Loucy (cell line): Measurements from ENCODE around the gene INPP4B.

Experiments
- H2AFZ ChIP-seq: fragments of 200-600 bp; sonication (generic); 2 replicates; pipeline ENCODE4 v1.6.0; 2016; ENCODE audit warnings: antibody characterized with exemption, mild to moderate bottlenecking, low read length, moderate library complexity
- H3F3A ChIP-seq: fragments of 200-600 bp; 2 replicates; pipeline ENCODE4 v1.6.0; 2016; ENCODE audit warnings: antibody characterized with exemption, low read depth, mild to moderate bottlenecking
- H3K27me3 ChIP-seq: fragments of 200-600 bp; sonication (generic); 2 replicates; pipeline ENCODE4 v1.6.1; 2014; ENCODE audit warnings: low read length, mild to moderate bottlenecking; ENCODE audit not compliant: insufficient read depth, poor library complexity, severe bottlenecking
- H3K36me3 ChIP-seq: fragments of 200-600 bp; sonication (generic); 2 replicates; pipeline ENCODE4 v1.6.1; 2016; ENCODE audit warnings: low read length; ENCODE audit not compliant: insufficient read depth
- H3K4me1 ChIP-seq: fragments of 200-600 bp; sonication (generic); 2 replicates; pipeline ENCODE4 v1.5.1; 2014; ENCODE audit warnings: low read length, mild to moderate bottlenecking; ENCODE audit not compliant: insufficient read depth, poor library complexity, severe bottlenecking
- H3K4me2 ChIP-seq: fragments of 200-600 bp; sonication (generic); 2 replicates; pipeline ENCODE4 v1.6.0; 2014; ENCODE audit warnings: antibody characterized with exemption, low read length, low read depth, mild to moderate bottlenecking; ENCODE audit not compliant: poor library complexity, severe bottlenecking
- H3K4me3 ChIP-seq: fragments of 200-600 bp; sonication (generic); 2 replicates; pipeline ENCODE4 v1.5.1; 2014; ENCODE audit warnings: low read length, mild to moderate bottlenecking, mixed read lengths; ENCODE audit not compliant: poor library complexity, severe bottlenecking
- H3K79me2 ChIP-seq: fragments of 200-600 bp; sonication (generic); 2 replicates; pipeline ENCODE4 v1.6.1; 2014; ENCODE audit warnings: low read length; ENCODE audit not compliant: insufficient read depth
- H3K9ac ChIP-seq: fragments of 200-600 bp; sonication (generic); 2 replicates; pipeline ENCODE4 v1.6.0; 2014; ENCODE audit warnings: mild to moderate bottlenecking, low read depth, low read length, moderate library complexity; ENCODE audit not compliant: poor library complexity, severe bottlenecking
- H3K9me2 ChIP-seq: fragments of 200-600 bp; sonication (generic); replicated peaks from 2 replicates; pipeline ENCODE4 v1.6.1; 2016; ENCODE audit warnings: low read depth, low read length, mixed read lengths
- H3K9me3 ChIP-seq: fragments of 200-600 bp; sonication (generic); 2 replicates; pipeline ENCODE4 v1.6.1; 2014; ENCODE audit warnings: mild to moderate bottlenecking, antibody characterized with exemption, low read length, low read depth; ENCODE audit not compliant: insufficient read depth
- H4K20me1 ChIP-seq: fragments of 200-600 bp; sonication (generic); 2 replicates; pipeline ENCODE4 v1.6.0; 2014; ENCODE audit warnings: antibody characterized with exemption, low read length, mild to moderate bottlenecking; ENCODE audit not compliant: insufficient read depth, poor library complexity, severe bottlenecking
- EZH2phosphoT487 ChIP-seq: fragments of 200-600 bp; IDR thresholded peaks from 2 replicates; pipeline ENCODE4 v1.6.1; 2018; ENCODE audit warnings: antibody characterized with exemption, mild to moderate bottlenecking, moderate library complexity, borderline replicate concordance
- TF ChIP-seq, protein P1 (sequence below): fragments of 200-600 bp; sonication (generic); conservative IDR thresholded peaks from 2 replicates; pipeline ENCODE4 v1.5.1; 2014; ENCODE audit warnings: mild to moderate bottlenecking, antibody characterized with exemption, low read length

INPP4B gene

DNA sequence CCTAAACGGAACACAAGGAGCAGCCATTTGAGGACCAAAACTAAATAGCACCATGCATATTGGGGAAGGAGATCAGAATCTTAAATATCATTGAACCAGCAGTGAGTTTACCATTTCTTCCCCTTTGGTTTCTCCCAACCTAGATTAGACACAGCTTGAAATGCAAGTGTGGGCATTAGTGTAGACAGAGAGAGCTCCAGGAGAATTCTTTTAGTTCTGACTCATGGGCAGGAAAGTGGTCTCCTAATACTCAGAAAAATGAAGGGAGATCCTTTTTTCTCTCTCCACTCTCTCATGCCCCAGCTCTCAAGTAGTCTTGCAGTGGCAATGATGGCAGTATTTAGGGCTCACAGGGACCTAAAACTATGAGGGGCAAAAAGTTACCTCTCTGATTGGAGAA, 567.9 kb downstream of the INPP4B start:
- no peaks in the 10 kb centered on the region for H4K20me1 ChIP-seq
- no peaks in the 10 kb centered on the region for H3K27me3 ChIP-seq
- H3F3A ChIP-seq, result no peaks in the 10 kb centered on the region
- H3K9me3 ChIP-seq, result no peaks in the 10 kb centered on the region
- peaks cover 3% of the 10 kb centered on the region for H3K79me2 ChIP-seq
- H3K36me3 ChIP-seq, result no peaks in the 10 kb centered on the region
- H2AFZ ChIP-seq, result no peak overlapping the region
- no peaks in the 10 kb centered on the region for H3K9me2 ChIP-seq
- H3K9ac ChIP-seq, result no peak overlapping the region
- H3K4me2 ChIP-seq, result no peak overlapping the region
- H3K4me3 ChIP-seq, result no peak overlapping the region
- TF ChIP-seq, protein P1, sequence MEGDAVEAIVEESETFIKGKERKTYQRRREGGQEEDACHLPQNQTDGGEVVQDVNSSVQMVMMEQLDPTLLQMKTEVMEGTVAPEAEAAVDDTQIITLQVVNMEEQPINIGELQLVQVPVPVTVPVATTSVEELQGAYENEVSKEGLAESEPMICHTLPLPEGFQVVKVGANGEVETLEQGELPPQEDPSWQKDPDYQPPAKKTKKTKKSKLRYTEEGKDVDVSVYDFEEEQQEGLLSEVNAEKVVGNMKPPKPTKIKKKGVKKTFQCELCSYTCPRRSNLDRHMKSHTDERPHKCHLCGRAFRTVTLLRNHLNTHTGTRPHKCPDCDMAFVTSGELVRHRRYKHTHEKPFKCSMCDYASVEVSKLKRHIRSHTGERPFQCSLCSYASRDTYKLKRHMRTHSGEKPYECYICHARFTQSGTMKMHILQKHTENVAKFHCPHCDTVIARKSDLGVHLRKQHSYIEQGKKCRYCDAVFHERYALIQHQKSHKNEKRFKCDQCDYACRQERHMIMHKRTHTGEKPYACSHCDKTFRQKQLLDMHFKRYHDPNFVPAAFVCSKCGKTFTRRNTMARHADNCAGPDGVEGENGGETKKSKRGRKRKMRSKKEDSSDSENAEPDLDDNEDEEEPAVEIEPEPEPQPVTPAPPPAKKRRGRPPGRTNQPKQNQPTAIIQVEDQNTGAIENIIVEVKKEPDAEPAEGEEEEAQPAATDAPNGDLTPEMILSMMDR, result no peak
- TF ChIP-seq EZH2phosphoT487, result no peak
- peaks cover 3% of the 10 kb centered on the region for H3K4me1 ChIP-seq

DNA sequence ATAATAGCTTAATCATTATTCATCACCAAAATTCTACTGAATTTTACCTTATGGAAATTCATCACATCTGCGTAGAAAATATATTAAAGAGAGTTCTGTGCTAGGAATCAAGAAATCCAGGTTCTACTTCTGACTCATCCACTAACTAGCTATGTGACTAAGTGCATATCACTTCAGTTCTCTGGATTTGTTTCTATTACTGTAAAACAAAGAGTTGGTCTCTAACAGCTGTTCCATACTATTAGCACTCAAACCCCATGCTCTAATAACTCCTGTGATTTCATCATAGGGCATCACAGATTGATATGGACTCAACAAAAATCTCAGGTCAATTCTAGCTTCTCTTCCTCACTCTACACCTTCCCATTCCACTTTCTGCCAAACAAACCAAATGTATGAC, 572.0 kb downstream of the INPP4B start:
- Histone ChIP-seq H3K4me2 (no peak overlapping the region), H3K9me2 (no peaks in the 10 kb centered on the region)
- no peak for TF ChIP-seq EZH2phosphoT487
- TF ChIP-seq, protein P1, result no peak

DNA sequence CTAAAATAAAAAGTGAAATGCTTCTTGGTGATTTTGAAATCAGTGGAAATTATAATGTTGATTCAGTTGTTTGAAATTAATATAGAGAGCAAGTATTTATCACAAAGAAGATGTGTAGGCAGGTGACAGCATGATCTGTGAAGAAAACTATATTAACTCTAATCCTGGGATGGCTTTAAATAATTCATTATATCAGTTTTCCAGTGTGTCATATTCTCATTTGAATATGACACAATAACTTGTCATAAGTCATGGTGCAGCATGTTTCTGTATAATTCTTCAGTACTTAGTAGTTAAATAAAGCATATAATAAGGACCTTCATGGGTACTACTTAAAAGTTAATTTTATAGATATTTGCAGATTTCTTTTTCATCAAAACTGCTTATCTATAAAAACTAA, 573.6 kb downstream of the INPP4B start:
- Histone ChIP-seq H3F3A (0 out of 2 replicates have a peak, but pooled peaks cover 3% of the 10 kb centered on the region), H3K27me3 (no peaks in the 10 kb centered on the region), H3K9me2 (no peaks in the 10 kb centered on the region), H3K36me3 (peaks cover 18% of the 10 kb centered on the region; the same call in 1 of the 2 replicates), H3K79me2 (no peaks in the 10 kb centered on the region), H4K20me1 (no peaks in the 10 kb centered on the region), H3K9ac (no peak overlapping the region), H3K9me3 (no peaks in the 10 kb centered on the region), H2AFZ (no peak overlapping the region), H3K4me3 (no peak overlapping the region), H3K4me1 (peaks cover 4% of the 10 kb centered on the region), H3K4me2 (no peak overlapping the region)
- TF ChIP-seq, protein P1, result no peak
- no peak for TF ChIP-seq EZH2phosphoT487

More for the DNA sequence above, 572.0 kb downstream of the INPP4B start:
- Histone ChIP-seq H3K27me3 (no peaks in the 10 kb centered on the region), H4K20me1 (no peaks in the 10 kb centered on the region), H3K36me3 (peaks cover 10% of the 10 kb centered on the region; the same call in 1 of the 2 replicates), H3F3A (no peaks in the 10 kb centered on the region), H2AFZ (no peak overlapping the region), H3K9me3 (no peaks in the 10 kb centered on the region), H3K9ac (no peak overlapping the region), H3K4me3 (no peak overlapping the region), H3K79me2 (peaks cover 3% of the 10 kb centered on the region), H3K4me1 (no peaks in the 10 kb centered on the region)
